Progenitor cell of endocrine pancreas (in vitro differentiated cells): ENCODE measurements around the gene PRPSAP2. TPM values are rescaled to one million over a fixed set of nuclear protein-coding genes. Genes with fewer than 3 reads are reported as not detected.

Experiments used
- DNase-seq: peaks from one replicate; pipeline ENCODE4 v3.0.0; 2021; ENCODE audit warnings: low spot score; ENCODE audit not compliant: unreplicated experiment
- H3K27ac Mint-ChIP-seq: 2 replicates; pipeline ENCODE4 v1.8.0; 2021; ENCODE audit warnings: mild to moderate bottlenecking, moderate library complexity, mixed read lengths
- H3K27me3 Mint-ChIP-seq: 2 replicates; pipeline ENCODE4 v1.8.0; 2021; ENCODE audit warnings: mixed read lengths
- H3K36me3 Mint-ChIP-seq: 2 replicates; pipeline ENCODE4 v1.8.0; 2022; ENCODE audit warnings: mixed read lengths; ENCODE audit not compliant: insufficient read depth
- H3K4me1 Mint-ChIP-seq: 2 replicates; pipeline ENCODE4 v1.8.0; 2021; ENCODE audit warnings: low read depth, mixed read lengths
- H3K4me3 Mint-ChIP-seq: 2 replicates; pipeline ENCODE4 v1.8.0; 2021; ENCODE audit warnings: low read depth, mild to moderate bottlenecking, moderate library complexity, mixed read lengths
- H3K9me3 Mint-ChIP-seq: 2 replicates; pipeline ENCODE4 v1.8.0; 2021; ENCODE audit warnings: low read depth, mixed read lengths
- CTCF ChIP-seq: fragments of 200-600 bp; sonication (generic); IDR thresholded peaks from one replicate; pipeline ENCODE4 v1.5.0; 2021; ENCODE audit warnings: antibody characterized with exemption, mild to moderate bottlenecking; ENCODE audit not compliant: unreplicated experiment
- total RNA-seq: library from RNA; stranded (reverse); gene quantifications from 2 replicates; pipeline ENCODE4 v1.2.1, GENCODE V29; 2021

PRPSAP2 gene
- total RNA-seq, 1 donor from 2014 or later, result 66.9 TPM

GRCh38 chr17:18968345-18968744, 110.4 kb downstream of the PRPSAP2 start:
- no peak for DNase-seq
- no peak overlapping the region for H3K27ac Mint-ChIP-seq
- H3K9me3 Mint-ChIP-seq, result no peaks in the 10 kb centered on the region
- peaks cover 11% of the 10 kb centered on the region for H3K4me1 Mint-ChIP-seq
- H3K36me3 Mint-ChIP-seq, result no peaks in the 10 kb centered on the region
- no peak for TF ChIP-seq CTCF
- H3K4me3 Mint-ChIP-seq, result no peak overlapping the region
- H3K27me3 Mint-ChIP-seq, result no peaks in the 10 kb centered on the region

GRCh38 chr17:18968945-18969887, 111.3 kb downstream of the PRPSAP2 start:
- no peak overlapping the region for H3K4me3 Mint-ChIP-seq

GRCh38 chr17:18970582-18971480, 112.9 kb downstream of the PRPSAP2 start:
- H3K9me3 Mint-ChIP-seq, result no peaks in the 10 kb centered on the region
- no peak for TF ChIP-seq CTCF

More at GRCh38 chr17:18968945-18969887, 111.3 kb downstream of the PRPSAP2 start:
- Mint-ChIP-seq H3K27me3 (no peaks in the 10 kb centered on the region), H3K4me1 (peaks cover 11% of the 10 kb centered on the region), H3K36me3 (no peaks in the 10 kb centered on the region), H3K27ac (no peak overlapping the region), H3K9me3 (no peaks in the 10 kb centered on the region)
- DNase-seq, result no peak
- no peak for TF ChIP-seq CTCF

GRCh38 chr17:18971801-18972200, 113.9 kb downstream of the PRPSAP2 start:
- Mint-ChIP-seq H3K36me3 (peaks cover 3% of the 10 kb centered on the region), H3K9me3 (no peaks in the 10 kb centered on the region), H3K4me1 (peaks cover 11% of the 10 kb centered on the region), H3K27me3 (no peaks in the 10 kb centered on the region), H3K27ac (no peak overlapping the region), H3K4me3 (no peak overlapping the region)
- TF ChIP-seq CTCF, result no peak
- no peak for DNase-seq

More at GRCh38 chr17:18970582-18971480, 112.9 kb downstream of the PRPSAP2 start:
- DNase-seq, result no peak
- Mint-ChIP-seq H3K27me3 (no peaks in the 10 kb centered on the region), H3K27ac (no peak overlapping the region), H3K4me3 (no peak overlapping the region), H3K36me3 (no peaks in the 10 kb centered on the region), H3K4me1 (peaks cover 11% of the 10 kb centered on the region)
